Upper lobe of left lung (tissue), 6 donors: ENCODE measurements around the gene APOC4. TPM values are rescaled to one million over a fixed set of nuclear protein-coding genes. Genes with fewer than 3 reads are reported as not detected.
A peak's percentile ranks its signal among the peaks of the same experiment; 100 is the strongest.

Experiments
- ATAC-seq, 2 donors: fragments of 200-7000 bp; cut with Tn5 transposase; one replicate each; pipeline ENCODE4 v1.9.1; 2022; ENCODE audit warnings: mild to moderate bottlenecking in 2 of 2, moderate library complexity in 2 of 2; ENCODE audit not compliant: low FRiP score in 2 of 2
- DNase-seq, 2 donors: peaks; one replicate each; pipeline ENCODE4 v3.0.0-alpha.2; 2019 to 2020
- H3K27ac ChIP-seq, 4 donors: fragments of 200-600 bp; sonication (generic); one replicate each; pipeline ENCODE4 v1.5.1; 2016 to 2019
- H3K27me3 ChIP-seq, 4 donors: fragments of 200-600 bp; sonication (generic); one replicate each; pipeline ENCODE4 v1.5.1; 2017 to 2019
- H3K36me3 ChIP-seq, 4 donors: fragments of 200-600 bp; sonication (generic); one replicate each; pipeline ENCODE4 v1.5.1; 2016 to 2019
- H3K4me1 ChIP-seq, 4 donors: fragments of 200-600 bp; sonication (generic); one replicate each; pipeline ENCODE4 v1.5.1; 2018 to 2019
- H3K4me3 ChIP-seq, 4 donors: fragments of 200-600 bp; sonication (generic); one replicate each; pipeline ENCODE4 v1.5.1; 2017 to 2019; ENCODE audit warnings: mild to moderate bottlenecking in 2 of 4, moderate library complexity in 1 of 4
- H3K9me3 ChIP-seq, 4 donors: fragments of 200-600 bp; sonication (generic); one replicate each; pipeline ENCODE4 v1.5.1; 2018 to 2019
- CTCF ChIP-seq, 6 experiments: fragments of 450-650 bp in 4 of 6; fragments of 200-600 bp in 2 of 6; sonication (generic) in 2 of 6; IDR thresholded peaks; one replicate each; pipeline ENCODE4 v1.5.1; 2016 to 2019; ENCODE audit warnings: antibody characterized with exemption in 6 of 6
- EP300 ChIP-seq, 4 donors: sonication (generic); formaldehyde crosslinking; IDR thresholded peaks; one replicate each; pipeline ENCODE4 v1.5.1; 2017; ENCODE audit warnings: antibody characterized with exemption in 4 of 4, control low read depth in 2 of 4
- POLR2A ChIP-seq, 4 donors: fragments of 450-650 bp; IDR thresholded peaks; one replicate each; pipeline ENCODE4 v1.5.1; 2016 to 2017; ENCODE audit warnings: antibody characterized with exemption in 4 of 4, mild to moderate bottlenecking in 2 of 4
- POLR2AphosphoS5 ChIP-seq, 2 donors: sonication (generic); formaldehyde crosslinking; IDR thresholded peaks; one replicate each; pipeline ENCODE4 v1.5.1; 2017; ENCODE audit warnings: antibody characterized with exemption in 2 of 2
- WGBS, 2 donors: methylation state at CpG; one replicate each; pipeline ENCODE4 v1.1.5; 2017 to 2018; 5-methylcytosine and 5-hydroxymethylcytosine counted together
- total RNA-seq, 6 donors: library from RNA; depleted of rRNA in 4 of 6; stranded (reverse); fragments of >200 nt in 4 of 6; gene quantifications; one replicate each; pipeline versions ENCODE4 v1.1.0 to v1.2.1, GENCODE V29; 2016 to 2021
- donor health status: DM: no; HTN: no; CAD: no; lungs with moderate emphysema.
- donor health status: DM: no; HTN: yes; CAD: no; lungs with severe emphysema.

Gene APOC4
- total RNA-seq, result 1 to 10 TPM in 1 of 6 donors, under 1 TPM in 1, not detected in 4; 0.49 to 2.7 TPM

GRCh38 chr19:44942067-44942571 lies at the start of gene APOC4:
TSS of gene APOC4 (plus strand) at chr19:44942237. CDS start at chr19:44942278, 41 bp downstream.
- 85 to 88% methylated on average over 8 to 14 of the region's 14 CpGs for whole genome bisulfite sequencing, 2 donors

GRCh38 chr19:44892932-44893331 lies 49.1 kb upstream of the APOC4 start:
- peak overlapping the region in 1 of 4 donors; percentile 79 for H3K27ac ChIP-seq
- peaks cover 20 to 32% (median 21%) of the 10 kb centered on the region in 4 donors for H3K4me1 ChIP-seq
- H3K36me3 ChIP-seq, result peaks cover 3 to 61% (median 47%) of the 10 kb centered on the region in 4 donors
- no peak overlapping the region for H3K4me3 ChIP-seq
- ATAC-seq (no peak), DNase-seq (no peak)
- 88 to 93% methylated on average over 6 to 7 of the region's 7 CpGs for WGBS, 2 donors
- H3K27me3 ChIP-seq, result no peaks in the 10 kb centered on the region
- H3K9me3 ChIP-seq, result no peaks in the 10 kb centered on the region
- no peak for TF ChIP-seq EP300 (IDR thresholded peaks at IDR 0.05)
- TF ChIP-seq CTCF (IDR thresholded peaks at IDR 0.05), result no peak
- TF ChIP-seq POLR2A (IDR thresholded peaks at IDR 0.05), result no peak
- no peak for TF ChIP-seq POLR2AphosphoS5 (IDR thresholded peaks at IDR 0.05)

More at GRCh38 chr19:44942067-44942571, at the start of gene APOC4:
- no peak within 1 kb of the TSS for H3K27ac ChIP-seq
- TF ChIP-seq POLR2AphosphoS5 (IDR thresholded peaks at IDR 0.05) (no peak), POLR2A (IDR thresholded peaks at IDR 0.05) (no peak), CTCF (IDR thresholded peaks at IDR 0.05) (no peak), EP300 (IDR thresholded peaks at IDR 0.05) (no peak)
- DNase-seq (peak in 1 of 2 donors; percentile 56), ATAC-seq (no peak)
- no peak within 1 kb of the TSS for H3K4me3 ChIP-seq
- H3K36me3 ChIP-seq, result no peaks in the 10 kb centered on the region
- H3K27me3 ChIP-seq, result no peaks in the 10 kb centered on the region
- H3K4me1 ChIP-seq, result no peaks in the 10 kb centered on the region
- H3K9me3 ChIP-seq, result no peaks in the 10 kb centered on the region

GRCh38 chr19:44893332-44894051 lies 48.5 kb upstream of the APOC4 start:
- Histone ChIP-seq H3K4me3 (no peak overlapping the region), H3K27ac (peak overlapping the region in 2 of 4 donors; percentile 20 to 79), H3K27me3 (no peaks in the 10 kb centered on the region), H3K4me1 (peaks cover 20 to 32% (median 21%) of the 10 kb centered on the region in 4 donors), H3K9me3 (no peaks in the 10 kb centered on the region), H3K36me3 (peaks cover 3 to 58% (median 46%) of the 10 kb centered on the region in 4 donors)
- TF ChIP-seq POLR2A (IDR thresholded peaks at IDR 0.05) (peak in 1 of 4 donors; percentile 24), POLR2AphosphoS5 (IDR thresholded peaks at IDR 0.05) (peak in 1 of 2 donors; percentile 22), EP300 (IDR thresholded peaks at IDR 0.05) (peak in 1 of 4 donors; percentile 66), CTCF (IDR thresholded peaks at IDR 0.05) (no peak)
- DNase-seq, result peak; percentile 40 to 61
- no peak for ATAC-seq
- 86 to 91% methylated on average over 7 to 18 of the region's 18 CpGs for WGBS, 2 donors

GRCh38 chr19:44894052-44894400 lies 48.0 kb upstream of the APOC4 start:
- Histone ChIP-seq H3K27me3 (no peaks in the 10 kb centered on the region), H3K4me3 (no peak overlapping the region), H3K9me3 (no peaks in the 10 kb centered on the region), H3K36me3 (peaks cover 3 to 55% (median 45%) of the 10 kb centered on the region in 4 donors), H3K27ac (peak overlapping the region in 2 of 4 donors; percentile 20 to 79), H3K4me1 (peaks cover 20 to 32% (median 21%) of the 10 kb centered on the region in 4 donors)
- 83 to 91% methylated on average over 5 to 6 of the region's 6 CpGs for WGBS, 2 donors
- DNase-seq, result no peak
- ATAC-seq, result no peak
- TF ChIP-seq EP300 (IDR thresholded peaks at IDR 0.05), result no peak
- TF ChIP-seq POLR2AphosphoS5 (IDR thresholded peaks at IDR 0.05), result no peak
- no peak for TF ChIP-seq POLR2A (IDR thresholded peaks at IDR 0.05)

- no peak for DNase-seq
- peaks cover 3 to 57% (median 46%) of the 10 kb centered on the region in 4 donors for H3K36me3 ChIP-seq
- no peak overlapping the region for H3K27ac ChIP-seq
- H3K4me1 ChIP-seq, result peaks cover 14 to 25% (median 16%) of the 10 kb centered on the region in 4 donors
- ATAC-seq, result no peak
- WGBS, 2 donors, result 87 to 92% methylated on average over 9 of the region's 9 CpGs
- H3K9me3 ChIP-seq, result no peaks in the 10 kb centered on the region
- H3K4me3 ChIP-seq, result no peak overlapping the region
- no peak for TF ChIP-seq EP300 (IDR thresholded peaks at IDR 0.05)
- TF ChIP-seq POLR2A (IDR thresholded peaks at IDR 0.05), result no peak
- TF ChIP-seq POLR2AphosphoS5 (IDR thresholded peaks at IDR 0.05), result no peak
- H3K27me3 ChIP-seq, result no peaks in the 10 kb centered on the region
These were observed 47.1 kb upstream of the APOC4 start for GRCh38 chr19:44894946-44895345.
